Neural progenitor cell (in vitro differentiated cells): Measurements from ENCODE around the gene SLC28A3.

ENCODE experiments used
- EZH2 ChIP-seq: fragments of 200-600 bp; sonication (generic); IDR thresholded peaks from 2 replicates; pipeline ENCODE4 v1.6.1; 2017; ENCODE audit warnings: antibody characterized with exemption, mild to moderate bottlenecking, moderate library complexity
- EZH2phosphoT487 ChIP-seq: fragments of 200-600 bp; sonication (generic); IDR thresholded peaks from 2 replicates; pipeline ENCODE4 v1.6.1; 2017; ENCODE audit warnings: antibody characterized with exemption
- TF ChIP-seq, protein P1 (sequence below): fragments of 200-600 bp; sonication (generic); IDR thresholded peaks from 2 replicates; pipeline ENCODE4 v1.5.1; 2017; ENCODE audit warnings: antibody characterized with exemption, mild to moderate bottlenecking

DNA sequence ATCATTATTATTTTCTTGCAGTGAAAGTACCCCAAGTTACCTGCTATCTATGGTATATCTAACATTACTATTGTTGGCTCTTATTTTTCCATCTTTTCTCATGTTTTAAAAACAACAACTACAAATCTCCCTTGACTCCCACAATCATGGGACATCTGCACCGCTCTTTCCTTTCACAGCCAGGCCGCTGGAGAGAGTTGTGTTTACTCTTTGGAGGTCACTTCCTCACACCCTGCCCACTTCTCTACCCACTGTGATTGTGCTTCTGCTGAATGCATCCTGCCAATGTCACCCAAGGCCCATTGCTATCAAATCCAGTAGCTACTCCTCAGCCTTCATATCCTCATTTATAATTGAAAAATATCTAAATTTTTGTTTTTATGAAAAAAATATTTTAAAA, 29.7 kb downstream of the SLC28A3 start:
- TF ChIP-seq, protein P1, sequence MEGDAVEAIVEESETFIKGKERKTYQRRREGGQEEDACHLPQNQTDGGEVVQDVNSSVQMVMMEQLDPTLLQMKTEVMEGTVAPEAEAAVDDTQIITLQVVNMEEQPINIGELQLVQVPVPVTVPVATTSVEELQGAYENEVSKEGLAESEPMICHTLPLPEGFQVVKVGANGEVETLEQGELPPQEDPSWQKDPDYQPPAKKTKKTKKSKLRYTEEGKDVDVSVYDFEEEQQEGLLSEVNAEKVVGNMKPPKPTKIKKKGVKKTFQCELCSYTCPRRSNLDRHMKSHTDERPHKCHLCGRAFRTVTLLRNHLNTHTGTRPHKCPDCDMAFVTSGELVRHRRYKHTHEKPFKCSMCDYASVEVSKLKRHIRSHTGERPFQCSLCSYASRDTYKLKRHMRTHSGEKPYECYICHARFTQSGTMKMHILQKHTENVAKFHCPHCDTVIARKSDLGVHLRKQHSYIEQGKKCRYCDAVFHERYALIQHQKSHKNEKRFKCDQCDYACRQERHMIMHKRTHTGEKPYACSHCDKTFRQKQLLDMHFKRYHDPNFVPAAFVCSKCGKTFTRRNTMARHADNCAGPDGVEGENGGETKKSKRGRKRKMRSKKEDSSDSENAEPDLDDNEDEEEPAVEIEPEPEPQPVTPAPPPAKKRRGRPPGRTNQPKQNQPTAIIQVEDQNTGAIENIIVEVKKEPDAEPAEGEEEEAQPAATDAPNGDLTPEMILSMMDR = no peak
- TF ChIP-seq EZH2phosphoT487 (no peak), EZH2 (no peak)
